ENCODE measurements around the gene LCN6. TPM values are rescaled to one million over a fixed set of nuclear protein-coding genes. Genes with fewer than 3 reads are reported as not detected.

Gene LCN6
- total and polyA plus RNA-seq, 2 of the 13 experiments (the other 11 are each of a cell fraction or from before 2014, with no cell fraction given) = not detected

- TF ChIP-seq TAF15 (IDR thresholded peaks at IDR 0.05; ENCODE audit: low read depth, low read length, poor library complexity, severe bottlenecking) (no peak), MED8 (CRISPR knock-in tag; IDR thresholded peaks at IDR 0.05; ENCODE audit: insufficient replicate concordance) (peak; percentile 53), ZNF597 (CRISPR knock-in tag; IDR thresholded peaks at IDR 0.05) (no peak), ATF1 (CRISPR knock-in tag; IDR thresholded peaks at IDR 0.05) (no peak), MXD4 (CRISPR knock-in tag; IDR thresholded peaks at IDR 0.05) (0 out of 2 replicates have a peak, but pooled peaks have one; percentile 32), ZNF709 (CRISPR knock-in tag; IDR thresholded peaks at IDR 0.05) (no peak), MIER3 (CRISPR knock-in tag; IDR thresholded peaks at IDR 0.05; ENCODE audit: borderline replicate concordance) (no peak), HES4 (CRISPR knock-in tag; IDR thresholded peaks at IDR 0.05; ENCODE audit: borderline replicate concordance) (no peak), HOXA9 (CRISPR knock-in tag; IDR thresholded peaks at IDR 0.05; ENCODE audit: borderline replicate concordance) (no peak), ISL2 (CRISPR knock-in tag; IDR thresholded peaks at IDR 0.05) (0 out of 2 replicates have a peak, but pooled peaks have one; percentile 25), ZNF710 (CRISPR knock-in tag; IDR thresholded peaks at IDR 0.05; ENCODE audit: borderline replicate concordance) (no peak), POLR2A (IDR thresholded peaks at IDR 0.05; ENCODE audit: insufficient read depth in 1 of 2, low read depth in 2 of 2, low read length in 2 of 2) (0 out of 4 replicates have a peak, but pooled peaks of 1 of the 2 experiments have one; percentile 4), ATF2 (CRISPR knock-in tag; IDR thresholded peaks at IDR 0.05) (no peak), ZBTB46 (CRISPR knock-in tag; IDR thresholded peaks at IDR 0.05; ENCODE audit: borderline replicate concordance) (no peak), KDM6A (CRISPR knock-in tag; IDR thresholded peaks at IDR 0.05; ENCODE audit: low read depth) (peak; percentile 71), XBP1 (CRISPR knock-in tag; IDR thresholded peaks at IDR 0.05) (no peak), GATAD2A (CRISPR knock-in tag; IDR thresholded peaks at IDR 0.05) (no peak), WIZ (CRISPR knock-in tag; IDR thresholded peaks at IDR 0.05) (no peak), PAXIP1 (CRISPR knock-in tag; conservative IDR thresholded peaks at IDR 0.05) (peak; percentile 79)
Observed at GRCh38 chr9:136789523-136789937, 41.2 kb upstream of the LCN6 start (continued).
